ENCODE measurements around the gene TLCD2. TPM values are rescaled to one million over a fixed set of nuclear protein-coding genes. Genes with fewer than 3 reads are reported as not detected.

The TLCD2 gene
- total and polyA plus RNA-seq, 2 of the 13 experiments (the other 11 are each of a cell fraction or from before 2014, with no cell fraction given) = 0.90 to 1.1 TPM

GRCh38 chr17:1742371-1743087 is 32.4 kb upstream of the TLCD2 start, which contains the start of gene SERPINF2 (continued):
- TF ChIP-seq ZFP37 (CRISPR knock-in tag; IDR thresholded peaks at IDR 0.05; ENCODE audit: borderline replicate concordance) = peak; percentile 65; the same call in 1 of the 2 replicates
- peak; percentile 73 for TF ChIP-seq HDAC1 (CRISPR knock-in tag; IDR thresholded peaks at IDR 0.05)
- peak; percentile 65 for TF ChIP-seq ONECUT2 (CRISPR knock-in tag; IDR thresholded peaks at IDR 0.05)
- no peak for TF ChIP-seq RAD21 (CRISPR knock-in tag; IDR thresholded peaks at IDR 0.05)
- 0 out of 2 replicates have a peak, but pooled peaks have one; percentile 5 for TF ChIP-seq ZNF430 (CRISPR knock-in tag; IDR thresholded peaks at IDR 0.05)
- peak; percentile 60; the same call in 1 of the 2 replicates for TF ChIP-seq HMGXB3 (CRISPR knock-in tag; IDR thresholded peaks at IDR 0.05; ENCODE audit: borderline replicate concordance)
- peak; percentile 42; the same call in 1 of the 2 replicates for TF ChIP-seq HOXA3 (CRISPR knock-in tag; IDR thresholded peaks at IDR 0.05)
- TF ChIP-seq ARNTL (CRISPR knock-in tag; IDR thresholded peaks at IDR 0.05) = peak; percentile 72; the same call in 1 of the 2 replicates
- TF ChIP-seq YY1 (IDR thresholded peaks at IDR 0.05; ENCODE audit: insufficient read depth, insufficient replicate concordance, low read depth, low read length) = no peak
- peak; percentile 8; the same call in 1 of the 2 replicates for TF ChIP-seq KDM2A (CRISPR knock-in tag; IDR thresholded peaks at IDR 0.05; ENCODE audit: borderline replicate concordance, low read depth)
- 0 out of 2 replicates have a peak, but pooled peaks have one; percentile 18 for TF ChIP-seq ZNF878 (CRISPR knock-in tag; IDR thresholded peaks at IDR 0.05)
- 0 out of 2 replicates have a peak, but pooled peaks have one; percentile 14 for TF ChIP-seq ZNF30 (CRISPR knock-in tag; IDR thresholded peaks at IDR 0.05)
- no peak for TF ChIP-seq KLF13 (CRISPR knock-in tag; IDR thresholded peaks at IDR 0.05)
- TF ChIP-seq THYN1 (CRISPR knock-in tag; IDR thresholded peaks at IDR 0.05; ENCODE audit: borderline replicate concordance, low read depth) = no peak
- peak; percentile 61; the same call in 1 of the 2 replicates for TF ChIP-seq THRA (CRISPR knock-in tag; IDR thresholded peaks at IDR 0.05; ENCODE audit: borderline replicate concordance)
- TF ChIP-seq TRIM24 (CRISPR knock-in tag; IDR thresholded peaks at IDR 0.05) = no peak
- TF ChIP-seq ZNF460 (CRISPR knock-in tag; IDR thresholded peaks at IDR 0.05; ENCODE audit: borderline replicate concordance) = no peak
- TF ChIP-seq SAP130 (CRISPR knock-in tag; IDR thresholded peaks at IDR 0.05; ENCODE audit: low read depth) = peak; percentile 85
- peak; percentile 72 for TF ChIP-seq TBX2 (CRISPR knock-in tag; IDR thresholded peaks at IDR 0.05; ENCODE audit: borderline replicate concordance)
- peak; percentile 64; the same call in 1 of the 2 replicates for TF ChIP-seq BRD4 (CRISPR knock-in tag; IDR thresholded peaks at IDR 0.05)
- TF ChIP-seq KLF16 (CRISPR knock-in tag; IDR thresholded peaks at IDR 0.05) = peak in 1 of 2 experiments; percentile 70; a peak in 1 of 4 replicates

Data from HepG2 (cell line).